ENCODE data around the gene BTG1.

BTG1 gene

DNA sequence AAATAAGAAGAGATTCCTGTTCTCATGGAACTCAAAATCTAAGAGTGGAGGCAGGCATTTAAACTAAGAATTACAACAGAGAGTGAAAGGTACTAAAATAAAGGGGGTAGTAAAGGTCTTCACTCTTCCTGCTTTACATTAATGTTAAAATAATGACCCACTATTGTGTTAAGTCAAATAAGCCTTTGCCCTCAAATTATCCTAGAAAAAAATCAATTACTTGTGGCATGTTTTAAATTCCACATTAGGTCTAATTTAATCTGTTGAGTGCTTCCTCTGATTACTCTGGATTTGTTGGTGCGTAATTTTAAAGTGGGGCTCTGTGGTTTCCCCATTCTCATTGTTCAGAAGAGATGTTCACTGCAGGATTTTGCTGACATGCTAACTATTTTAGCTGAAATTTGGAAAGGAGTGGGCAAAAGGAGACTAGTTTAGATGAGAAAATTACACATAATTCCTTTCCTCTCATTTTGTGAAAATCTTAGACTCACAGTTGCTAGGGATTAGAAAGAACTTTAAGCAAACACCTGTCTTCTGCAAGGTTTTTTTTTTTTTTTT lies 35.5 kb downstream of the BTG1 start:
- Histone ChIP-seq H3K4me3 (no peak overlapping the region), H3K27ac (no peak overlapping the region)
- TF ChIP-seq, protein P1, sequence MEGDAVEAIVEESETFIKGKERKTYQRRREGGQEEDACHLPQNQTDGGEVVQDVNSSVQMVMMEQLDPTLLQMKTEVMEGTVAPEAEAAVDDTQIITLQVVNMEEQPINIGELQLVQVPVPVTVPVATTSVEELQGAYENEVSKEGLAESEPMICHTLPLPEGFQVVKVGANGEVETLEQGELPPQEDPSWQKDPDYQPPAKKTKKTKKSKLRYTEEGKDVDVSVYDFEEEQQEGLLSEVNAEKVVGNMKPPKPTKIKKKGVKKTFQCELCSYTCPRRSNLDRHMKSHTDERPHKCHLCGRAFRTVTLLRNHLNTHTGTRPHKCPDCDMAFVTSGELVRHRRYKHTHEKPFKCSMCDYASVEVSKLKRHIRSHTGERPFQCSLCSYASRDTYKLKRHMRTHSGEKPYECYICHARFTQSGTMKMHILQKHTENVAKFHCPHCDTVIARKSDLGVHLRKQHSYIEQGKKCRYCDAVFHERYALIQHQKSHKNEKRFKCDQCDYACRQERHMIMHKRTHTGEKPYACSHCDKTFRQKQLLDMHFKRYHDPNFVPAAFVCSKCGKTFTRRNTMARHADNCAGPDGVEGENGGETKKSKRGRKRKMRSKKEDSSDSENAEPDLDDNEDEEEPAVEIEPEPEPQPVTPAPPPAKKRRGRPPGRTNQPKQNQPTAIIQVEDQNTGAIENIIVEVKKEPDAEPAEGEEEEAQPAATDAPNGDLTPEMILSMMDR (IDR thresholded peaks at IDR 0.05), result no peak
- no peak for DNase-seq (ENCODE audit: low spot score)

DNA sequence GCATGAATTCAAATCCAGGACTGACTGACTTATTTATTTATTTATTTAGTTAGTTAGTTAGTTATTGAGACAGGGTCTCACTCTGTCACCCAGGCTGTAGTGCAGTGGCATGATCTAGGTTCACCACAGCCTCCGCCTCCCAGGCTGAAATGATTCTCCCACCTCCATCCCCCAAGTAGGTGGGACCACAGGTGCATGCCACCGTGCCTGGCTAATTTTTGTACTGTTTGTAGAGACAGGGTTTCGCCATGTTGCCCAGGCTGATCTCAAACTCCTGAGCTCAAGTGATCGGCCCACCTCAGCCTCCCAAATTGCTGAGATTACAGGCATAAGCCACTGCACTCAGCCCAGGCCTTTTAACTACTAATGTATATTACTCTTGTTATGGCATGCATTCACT lies 36.0 kb downstream of the BTG1 start:
- Histone ChIP-seq H3K27ac (no peak overlapping the region), H3K4me3 (no peak overlapping the region)
- DNase-seq (ENCODE audit: low spot score), result no peak
- TF ChIP-seq, protein P1 (IDR thresholded peaks at IDR 0.05), result no peak

DNA sequence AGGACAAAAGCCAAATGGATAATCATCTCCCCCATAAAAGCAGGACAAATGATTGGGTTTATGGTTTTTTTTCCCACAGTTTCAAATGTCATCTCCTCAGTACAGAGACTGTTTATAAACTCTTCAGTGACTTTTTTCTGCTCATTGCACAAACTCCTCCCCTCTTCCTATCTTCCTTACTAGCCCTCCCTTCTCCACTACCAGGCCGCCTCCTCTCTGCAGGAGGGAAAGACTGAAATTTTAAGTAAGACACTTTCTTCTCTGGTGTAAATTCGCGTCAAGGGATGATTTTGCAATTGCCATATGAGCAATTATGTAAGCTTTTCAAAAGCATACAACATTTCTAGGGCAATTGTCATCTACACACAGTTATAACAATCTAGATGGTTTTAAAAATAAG lies 37.0 kb downstream of the BTG1 start:
- TF ChIP-seq, protein P1 (IDR thresholded peaks at IDR 0.05), result no peak
- H3K4me3 ChIP-seq, result no peak overlapping the region
- DNase-seq (ENCODE audit: low spot score), result no peak
- no peak overlapping the region for H3K27ac ChIP-seq

DNA sequence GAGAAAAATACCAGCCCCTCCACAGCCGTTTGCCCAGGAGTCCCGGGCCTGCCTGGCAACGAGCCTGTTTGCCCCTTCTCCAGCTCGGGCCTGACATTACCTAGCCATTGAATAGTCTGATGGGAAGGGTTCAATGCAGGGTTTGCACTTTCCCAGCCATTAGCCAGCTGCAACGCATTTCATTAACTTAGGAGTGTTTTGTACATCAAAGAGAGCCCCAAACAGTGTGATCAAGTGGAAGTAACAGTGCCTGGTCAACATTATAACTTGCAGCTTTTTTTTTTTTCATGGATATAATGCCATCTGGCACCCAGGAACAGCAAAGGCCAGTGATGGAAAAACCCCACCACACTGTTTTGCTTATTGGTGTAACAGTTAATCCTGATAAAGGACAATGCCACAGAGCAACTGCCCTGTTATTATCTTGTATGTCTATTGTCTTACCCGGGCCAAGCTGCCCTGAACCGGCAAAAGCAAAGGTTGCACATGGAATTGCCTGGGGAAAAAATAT lies 38.0 kb downstream of the BTG1 start:
- no peak for DNase-seq (ENCODE audit: low spot score)
- no peak overlapping the region for H3K4me3 ChIP-seq
- no peak overlapping the region for H3K27ac ChIP-seq
- TF ChIP-seq, protein P1 (IDR thresholded peaks at IDR 0.05), result no peak

DNA sequence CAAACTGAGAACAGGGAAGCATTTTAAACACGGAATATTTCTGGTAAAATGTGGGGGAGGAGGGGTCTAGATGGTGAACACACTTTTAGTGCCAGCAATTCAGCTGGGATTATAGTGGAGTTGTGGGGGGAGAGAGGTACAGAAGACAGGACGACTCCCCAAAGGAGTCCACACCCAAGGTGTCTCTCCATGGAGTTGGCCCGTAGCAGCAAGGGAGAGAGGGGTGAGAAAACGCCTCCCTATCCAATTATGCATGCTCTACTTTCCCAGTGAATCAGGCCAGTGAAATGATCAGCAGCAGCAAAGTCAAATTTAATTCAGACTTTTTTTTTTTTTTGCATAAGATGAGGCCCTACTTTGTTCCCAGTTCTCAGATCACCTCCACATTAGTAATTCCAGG lies 38.6 kb downstream of the BTG1 start:
- DNase-seq (ENCODE audit: low spot score), result no peak
- Histone ChIP-seq H3K27ac (no peak overlapping the region), H3K4me3 (no peak overlapping the region)
- TF ChIP-seq, protein P1 (IDR thresholded peaks at IDR 0.05), result no peak

DNA sequence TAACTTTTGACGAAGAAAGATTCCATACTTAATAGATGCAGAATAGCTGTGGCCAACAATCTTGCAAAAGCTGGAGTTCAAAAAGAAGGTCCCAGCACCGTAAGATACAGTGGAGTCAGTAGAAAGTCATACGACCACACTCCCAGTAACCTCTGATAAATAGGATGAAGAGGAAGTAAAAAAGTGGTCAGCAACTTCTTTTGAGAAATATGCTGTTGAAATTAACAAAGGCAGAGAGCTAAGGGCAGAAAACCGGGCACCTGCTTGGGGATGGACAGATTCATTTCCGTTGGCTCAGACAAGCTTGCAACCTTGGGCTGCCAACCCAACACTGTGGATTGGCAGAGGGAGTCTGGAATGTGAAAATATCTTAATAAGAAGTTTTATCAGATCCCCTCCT lies 40.0 kb downstream of the BTG1 start:
- TF ChIP-seq, protein P1 (IDR thresholded peaks at IDR 0.05), result no peak
- DNase-seq (ENCODE audit: low spot score), result no peak
- H3K27ac ChIP-seq, result no peak overlapping the region
- no peak overlapping the region for H3K4me3 ChIP-seq

DNA sequence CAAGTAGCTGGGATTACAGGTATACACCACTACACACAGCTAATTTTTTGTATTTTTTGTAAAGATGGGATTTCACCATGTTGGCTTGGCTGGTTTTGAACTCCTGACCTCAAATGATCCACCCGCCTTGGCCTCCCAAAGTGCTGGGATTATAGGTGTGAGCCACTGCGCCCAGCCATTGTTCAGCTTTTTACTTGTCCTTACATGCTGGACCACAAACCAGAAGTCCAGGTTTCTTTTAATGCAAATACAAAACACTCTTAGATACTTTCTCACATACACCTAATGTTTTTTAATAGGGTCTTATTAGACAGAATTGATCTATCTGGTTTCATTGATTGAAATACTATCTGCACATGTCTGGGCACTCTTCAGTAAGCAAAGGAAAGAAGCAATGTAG lies 40.5 kb downstream of the BTG1 start:
- TF ChIP-seq, protein P1 (IDR thresholded peaks at IDR 0.05), result no peak
- no peak overlapping the region for H3K4me3 ChIP-seq
- DNase-seq (ENCODE audit: low spot score), result no peak
- H3K27ac ChIP-seq, result no peak overlapping the region

Data from coronary artery (tissue), 2 donors.